GM19193 (cell line): ENCODE measurements around the gene AMT.

ENCODE experiments used
- POLR2A ChIP-seq: IDR thresholded peaks from 4 replicates; pipeline ENCODE4 v1.6.1; 2011; ENCODE audit not compliant: insufficient read depth, insufficient read length; ENCODE audit errors: extremely low read depth

AMT gene

GRCh38 chr3:49454898-49455681, 32.8 kb upstream of the AMT start:
- TF ChIP-seq POLR2A, result no peak

GRCh38 chr3:49454458-49454857, 32.2 kb upstream of the AMT start:
- no peak for TF ChIP-seq POLR2A

DNA sequence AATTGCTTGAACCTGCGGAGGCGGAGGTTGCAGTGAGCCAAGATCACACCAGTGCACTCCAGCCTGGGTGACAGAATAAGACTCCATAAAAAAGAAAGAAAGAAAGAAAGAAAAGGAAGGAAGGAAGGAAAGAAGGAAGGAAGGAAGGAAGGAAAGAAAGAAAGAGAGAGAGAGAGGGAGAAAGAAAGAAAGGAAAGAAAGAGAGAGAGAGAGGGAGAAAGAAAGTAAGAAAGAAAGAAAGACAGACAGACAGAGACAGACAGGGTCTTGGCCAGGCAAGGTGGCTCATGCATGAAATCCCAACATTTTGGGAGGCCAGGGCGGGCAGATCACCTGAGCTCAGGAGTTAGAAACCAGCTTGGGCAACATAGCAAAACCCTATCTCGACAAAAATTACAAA, 31.3 kb upstream of the AMT start:
- no peak for TF ChIP-seq POLR2A

DNA sequence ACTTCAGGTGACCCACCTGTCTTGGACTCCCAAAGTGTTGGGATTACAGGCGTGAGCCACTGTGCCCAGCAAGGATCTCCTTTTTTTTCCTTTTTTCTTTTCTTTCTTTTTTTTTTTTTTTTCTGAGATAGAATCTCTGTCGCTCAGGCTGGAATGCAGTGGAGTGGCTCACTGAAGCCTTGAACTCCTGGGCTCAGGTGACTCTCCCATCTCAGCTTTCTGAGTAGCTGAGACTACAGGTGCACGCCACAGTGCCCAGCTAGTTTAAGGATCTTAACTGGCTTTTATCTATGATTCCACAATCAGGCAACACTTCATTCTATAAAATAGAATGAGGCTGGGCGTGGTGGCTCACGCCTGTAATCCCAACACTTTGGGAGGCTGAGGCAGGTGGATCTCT, 23.1 kb upstream of the AMT start:
- no peak for TF ChIP-seq POLR2A

DNA sequence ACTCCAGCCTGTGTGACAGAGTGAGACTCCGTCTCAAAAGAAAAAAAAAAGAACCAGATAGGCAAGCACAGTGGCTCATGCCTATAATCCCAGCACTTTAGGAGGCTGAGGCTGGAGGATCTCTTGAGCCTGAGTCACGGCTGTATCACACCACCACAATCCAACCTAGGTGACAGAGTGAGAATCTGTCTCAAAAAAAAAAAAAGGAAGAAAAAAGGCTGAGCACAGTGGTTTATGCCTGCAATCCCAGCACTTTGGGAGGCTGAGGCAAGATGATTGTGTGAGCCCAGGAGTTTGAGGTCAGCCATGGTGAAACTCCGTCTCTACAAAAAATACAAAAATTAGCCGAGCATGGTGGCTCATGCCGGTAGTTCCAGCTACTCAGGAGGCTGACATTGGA, 12.5 kb upstream of the AMT start:
- no peak for TF ChIP-seq POLR2A

GRCh38 chr3:49428752-49429080, 6.4 kb upstream of the AMT start:
- no peak for TF ChIP-seq POLR2A

GRCh38 chr3:49427586-49427985, 5.3 kb upstream of the AMT start:
- no peak for TF ChIP-seq POLR2A

GRCh38 chr3:49424816-49425215, 2.5 kb upstream of the AMT start:
- no peak for TF ChIP-seq POLR2A

GRCh38 chr3:49421890-49422378, 339 bp downstream of the AMT start:
- TF ChIP-seq POLR2A, result no peak

DNA sequence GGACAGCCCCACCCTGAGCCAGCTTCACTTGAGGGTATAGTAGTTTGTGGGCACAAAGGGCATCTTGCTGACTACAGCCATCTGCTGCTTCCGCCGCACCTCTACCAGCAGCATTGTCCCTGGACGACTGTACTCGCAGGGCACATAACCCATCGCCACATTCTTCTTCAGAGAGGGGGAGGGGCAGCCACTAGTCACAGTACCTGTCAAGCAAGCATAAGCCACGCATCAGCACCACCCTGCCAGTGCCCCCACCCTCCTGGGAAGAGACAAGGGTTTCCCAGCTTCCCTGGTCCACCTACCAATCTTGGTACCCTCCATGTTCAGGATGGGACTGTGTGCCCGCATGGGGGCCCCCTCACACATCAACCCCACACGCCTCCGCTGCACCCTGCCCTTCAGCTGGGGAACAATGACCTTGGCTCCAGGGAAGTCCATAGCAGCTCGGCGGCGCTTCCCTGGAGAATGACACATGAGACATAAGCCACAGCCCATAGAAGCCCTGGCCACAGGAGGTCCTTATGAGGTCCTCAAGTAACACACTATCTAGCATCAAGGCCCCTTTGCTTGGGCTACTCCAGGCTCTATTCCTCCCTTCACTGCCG, 4.7 kb downstream of the AMT start:
- no peak for TF ChIP-seq POLR2A

DNA sequence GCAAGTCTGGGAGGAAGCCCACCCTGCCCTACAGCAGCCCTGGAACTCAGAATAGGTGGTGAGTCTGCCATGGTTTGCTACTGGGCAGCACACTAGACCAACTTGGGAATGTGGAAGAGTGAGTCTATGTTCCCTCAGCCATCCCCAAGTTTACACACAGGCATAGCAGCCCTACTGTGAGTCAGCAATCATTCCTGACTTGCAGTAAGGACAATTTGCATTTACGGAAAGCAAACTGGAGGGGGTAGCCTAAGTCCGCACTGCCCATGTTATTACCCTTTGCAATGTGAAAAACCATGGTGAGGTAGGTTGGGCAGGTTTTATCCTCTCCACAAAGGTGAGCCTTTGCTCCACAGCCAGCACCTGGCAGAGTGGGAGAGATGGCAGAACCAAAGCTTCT, 5.4 kb downstream of the AMT start:
- TF ChIP-seq POLR2A, result no peak

- peak; percentile 56 for TF ChIP-seq POLR2A
Measured at GRCh38 chr3:49415931-49416601, 6.2 kb downstream of the AMT start.

DNA sequence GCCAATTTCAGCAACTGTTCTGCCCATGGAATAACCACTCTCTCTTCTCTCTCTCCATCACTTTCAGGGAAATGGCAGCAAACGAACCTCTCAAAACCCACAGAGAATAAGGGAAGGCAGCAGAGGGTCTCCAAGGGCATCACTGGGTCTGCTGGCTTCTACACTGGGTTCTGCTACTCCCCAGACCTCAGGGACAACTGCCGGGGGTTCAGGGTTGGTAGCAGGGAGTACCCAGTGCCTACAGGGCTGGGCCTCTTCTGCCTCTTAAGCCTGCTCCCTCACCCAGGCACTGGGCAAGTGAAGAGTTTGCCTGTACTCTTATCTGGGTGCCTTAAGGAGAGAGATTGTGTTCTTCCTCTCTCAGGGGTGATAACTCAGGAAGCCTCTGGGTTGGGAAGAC, 7.5 kb downstream of the AMT start:
- no peak for TF ChIP-seq POLR2A

DNA sequence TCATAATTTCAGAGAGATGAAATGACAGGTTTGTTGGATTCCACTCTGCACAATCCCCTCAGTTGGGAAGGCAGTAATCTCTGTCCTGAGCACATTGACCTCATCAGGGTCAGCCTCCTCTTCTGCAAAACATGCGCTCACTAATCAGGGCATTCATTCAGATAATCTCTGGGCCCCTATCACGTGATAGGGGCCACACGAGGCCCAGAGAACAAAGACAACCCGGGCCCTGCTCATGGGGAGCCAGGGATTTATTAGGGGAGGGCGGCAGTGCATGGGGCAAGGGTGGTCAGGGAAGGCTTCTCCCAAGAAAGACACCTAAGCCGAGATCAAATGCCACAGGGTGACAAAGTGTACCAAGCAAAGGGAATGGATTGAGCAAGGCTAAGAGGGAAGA, 8.9 kb downstream of the AMT start:
- no peak for TF ChIP-seq POLR2A

DNA sequence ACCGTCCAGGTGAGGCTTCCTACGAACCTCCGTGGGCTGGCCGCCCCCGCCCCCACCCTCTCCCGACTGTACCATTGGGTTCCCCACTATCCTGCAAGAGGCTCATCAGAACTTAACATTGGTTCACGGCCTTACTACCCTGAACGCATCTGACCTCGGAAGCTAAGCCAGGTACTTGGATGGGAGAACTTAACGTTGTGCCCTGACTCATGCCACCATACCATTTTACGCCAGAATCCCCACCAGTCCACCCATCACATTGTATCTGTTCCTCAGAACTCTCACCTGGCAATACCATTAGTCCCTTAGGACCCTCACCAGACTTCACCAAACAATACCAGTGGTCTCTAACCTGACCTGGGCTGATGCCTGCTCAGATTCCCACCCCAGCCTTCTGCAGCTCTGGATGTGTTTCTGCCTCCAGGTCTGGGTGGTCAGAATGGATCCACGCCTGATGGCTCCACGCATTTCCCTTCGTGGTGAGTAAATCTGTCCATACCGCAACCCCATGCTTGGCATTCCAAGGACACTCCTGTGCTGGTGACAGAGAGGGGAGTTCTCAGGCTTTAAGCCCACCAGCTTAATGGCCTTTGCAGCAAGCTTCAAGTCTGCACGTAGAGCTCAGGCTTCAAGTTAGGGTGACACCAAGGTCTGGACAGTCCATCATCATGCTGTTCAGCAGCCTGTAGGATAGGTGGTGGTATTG, 9.5 kb downstream of the AMT start:
- no peak for TF ChIP-seq POLR2A
